ENCODE data around the gene SH3PXD2B. TPM values are rescaled to one million over a fixed set of nuclear protein-coding genes. Genes with fewer than 3 reads are reported as not detected.
"Not testable (repeated sequence)": the region's sequence is repeated elsewhere in the genome, so short reads cannot be mapped to it uniquely, and the experiment has no call there.

SH3PXD2B gene
- total RNA-seq, 1 experiment from 2014 or later, result 14.9 TPM

GRCh38 chr5:172421020-172421419, 33.3 kb downstream of the SH3PXD2B start:
- DNase-seq (ENCODE audit: extremely low read depth, low read depth), result no peak

- peak; percentile 92 for DNase-seq (ENCODE audit: extremely low read depth, low read depth)
Measured at GRCh38 chr5:172420235-172420939, 33.9 kb downstream of the SH3PXD2B start.

- DNase-seq (ENCODE audit: extremely low read depth, low read depth), result no peak
Measured at GRCh38 chr5:172418862-172419814, 35.2 kb downstream of the SH3PXD2B start.

- DNase-seq (ENCODE audit: extremely low read depth, low read depth), result no peak
Measured at GRCh38 chr5:172417983-172418630, 36.2 kb downstream of the SH3PXD2B start.

- DNase-seq (ENCODE audit: extremely low read depth, low read depth), result no peak
Measured at GRCh38 chr5:172417130-172417841, 37.0 kb downstream of the SH3PXD2B start.

- DNase-seq (ENCODE audit: extremely low read depth, low read depth), result no peak
Measured at GRCh38 chr5:172415362-172416275, 38.7 kb downstream of the SH3PXD2B start.

GRCh38 chr5:172414531-172415361, 39.6 kb downstream of the SH3PXD2B start:
- DNase-seq (ENCODE audit: extremely low read depth, low read depth), result no peak

GRCh38 chr5:172413601-172414171, 40.6 kb downstream of the SH3PXD2B start:
- no peak for DNase-seq (ENCODE audit: extremely low read depth, low read depth)

GRCh38 chr5:172412724-172413286, 41.5 kb downstream of the SH3PXD2B start:
- no peak for DNase-seq (ENCODE audit: extremely low read depth, low read depth)

GRCh38 chr5:172411484-172412072, 42.7 kb downstream of the SH3PXD2B start:
- DNase-seq (ENCODE audit: extremely low read depth, low read depth), result no peak

GRCh38 chr5:172410662-172411483, 43.5 kb downstream of the SH3PXD2B start:
- no peak for DNase-seq (ENCODE audit: extremely low read depth, low read depth)

- DNase-seq (ENCODE audit: extremely low read depth, low read depth), result no peak
Measured at GRCh38 chr5:172410160-172410559, 44.2 kb downstream of the SH3PXD2B start.

GRCh38 chr5:172409477-172409876, 44.8 kb downstream of the SH3PXD2B start:
- not testable (repeated sequence) for DNase-seq (ENCODE audit: extremely low read depth, low read depth)

GRCh38 chr5:172407822-172408221, 46.5 kb downstream of the SH3PXD2B start:
- DNase-seq (ENCODE audit: extremely low read depth, low read depth), result no peak

GRCh38 chr5:172407241-172407691, 47.1 kb downstream of the SH3PXD2B start:
- DNase-seq (ENCODE audit: extremely low read depth, low read depth), result no peak
